Hematopoietic multipotent progenitor cell treated with erythropoietin and hydrocortisone succinate and interleukin-3 and kit ligand, for 6 days (in vitro differentiated cells): Measurements from ENCODE around the gene ANKLE1.
A peak's percentile ranks its signal among the peaks of the same experiment; 100 is the strongest.
"Not testable (repeated sequence)": the region's sequence is repeated elsewhere in the genome, so short reads cannot be mapped to it uniquely, and the experiment has no call there.

ENCODE experiments used
- DNase-seq: peaks from one replicate; pipeline ENCODE4 v3.0.0-alpha.2; 2015

Gene ANKLE1

GRCh38 chr19:17285415-17286135, 3.9 kb downstream of the ANKLE1 start:
- DNase-seq, result no peak

DNA sequence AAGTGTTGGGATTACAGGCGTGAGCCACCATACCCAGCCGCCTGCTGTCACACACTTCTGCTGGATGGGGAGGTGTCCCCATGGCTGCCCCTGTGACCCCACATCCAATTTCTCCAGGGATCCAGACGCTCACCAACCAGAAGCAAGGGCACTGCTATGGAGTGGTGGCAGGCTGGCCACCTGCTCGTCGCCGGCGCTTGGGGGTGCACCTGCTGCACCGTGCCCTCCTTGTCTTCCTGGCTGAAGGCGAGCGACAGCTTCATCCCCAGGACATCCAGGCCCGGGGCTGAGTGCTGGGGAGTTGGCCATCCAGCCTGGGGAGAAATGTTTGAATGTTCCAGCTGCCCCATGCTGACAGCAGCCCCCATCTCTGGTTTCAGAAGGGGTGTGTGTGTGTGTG, 4.6 kb downstream of the ANKLE1 start:
- no peak for DNase-seq

DNA sequence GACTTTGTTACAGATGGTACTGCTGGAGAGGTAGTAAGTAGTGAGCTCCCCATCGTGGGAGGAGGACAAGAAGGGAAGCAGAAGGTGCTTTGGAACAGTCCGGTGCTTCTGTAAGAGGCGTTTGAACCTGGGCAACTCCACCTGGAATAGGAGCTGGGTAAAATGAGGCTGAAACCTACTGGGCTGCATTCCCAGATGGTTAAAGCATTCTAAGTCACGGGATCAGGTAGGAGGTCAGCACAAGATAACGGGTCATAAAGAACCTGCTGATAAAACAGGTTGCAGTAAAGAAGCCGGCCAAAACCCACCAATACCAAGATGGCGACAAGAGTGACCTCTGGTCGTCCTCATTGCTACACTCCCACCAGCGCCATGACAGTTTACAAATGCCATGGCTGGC, 5.1 kb downstream of the ANKLE1 start:
- DNase-seq, result no peak

DNA sequence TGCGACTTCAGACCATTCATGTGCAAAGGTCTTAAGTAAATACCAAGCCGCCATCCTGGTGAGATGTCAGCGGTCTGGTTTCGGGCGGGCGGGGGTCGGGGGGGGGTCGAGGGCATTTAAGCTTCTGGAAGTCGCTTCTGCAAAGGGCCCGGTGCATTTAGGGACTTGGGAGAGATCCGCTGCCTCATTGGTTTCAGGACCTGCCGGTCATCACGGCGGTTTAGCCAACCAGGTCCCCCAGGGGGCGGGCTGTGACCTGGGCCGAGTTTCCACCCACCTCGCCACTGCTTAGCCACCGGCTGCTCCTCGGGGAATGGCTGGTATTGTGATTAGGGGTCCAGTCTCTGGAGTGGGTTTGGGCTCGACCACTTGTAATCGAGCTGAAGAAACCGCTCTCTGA, 7.8 kb downstream of the ANKLE1 start:
- peak; percentile 94 for DNase-seq

- peak; percentile 95 for DNase-seq
Observed at GRCh38 chr19:17292301-17293074, 10.8 kb downstream of the ANKLE1 start.

DNA sequence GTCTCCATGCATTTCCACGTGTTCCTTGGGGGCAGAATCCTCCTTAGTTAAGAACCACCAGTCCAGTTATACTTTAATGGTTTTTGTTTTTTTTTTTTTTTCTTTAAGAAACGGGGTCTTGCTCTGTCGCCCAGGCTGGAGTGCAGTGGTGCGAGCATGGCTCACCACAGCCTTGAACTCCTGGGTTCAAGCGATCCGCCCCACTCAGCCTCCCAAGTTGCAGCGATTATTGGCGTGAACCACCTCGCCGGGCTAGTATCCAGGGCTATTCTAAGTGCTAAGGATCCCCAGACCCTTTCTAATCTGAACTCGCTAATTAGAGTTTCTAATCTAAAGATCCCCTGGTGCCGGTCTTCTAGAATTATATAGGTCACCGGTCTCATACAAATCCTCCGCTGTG, 11.9 kb downstream of the ANKLE1 start:
- DNase-seq, result no peak

- DNase-seq, result peak; percentile 70
Observed at GRCh38 chr19:17294051-17294891, 12.6 kb downstream of the ANKLE1 start.

GRCh38 chr19:17295551-17295950, 13.8 kb downstream of the ANKLE1 start:
- DNase-seq, result not testable (repeated sequence)

- peak; percentile 50 for DNase-seq
Observed at GRCh38 chr19:17296273-17296672, 14.6 kb downstream of the ANKLE1 start.

DNA sequence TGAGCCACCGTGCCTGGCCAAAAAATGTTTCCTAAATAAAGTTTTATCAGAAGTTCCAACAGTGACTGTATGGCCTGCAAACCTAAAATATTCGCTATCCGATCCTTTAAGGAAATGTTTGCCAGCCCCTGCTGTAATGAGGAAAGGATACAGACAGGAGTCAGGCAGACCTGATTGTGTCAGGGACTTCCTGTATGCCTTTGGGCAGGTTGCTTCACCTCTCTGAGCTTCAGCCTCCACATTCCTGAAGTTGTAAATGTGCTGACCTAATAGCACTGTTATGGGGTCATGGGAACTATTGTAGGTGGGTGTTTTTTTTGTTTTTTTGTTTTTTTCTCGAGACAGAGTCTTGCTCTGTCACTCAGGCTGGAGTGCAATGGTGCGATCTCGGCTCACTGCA, 15.3 kb downstream of the ANKLE1 start:
- no peak for DNase-seq

DNA sequence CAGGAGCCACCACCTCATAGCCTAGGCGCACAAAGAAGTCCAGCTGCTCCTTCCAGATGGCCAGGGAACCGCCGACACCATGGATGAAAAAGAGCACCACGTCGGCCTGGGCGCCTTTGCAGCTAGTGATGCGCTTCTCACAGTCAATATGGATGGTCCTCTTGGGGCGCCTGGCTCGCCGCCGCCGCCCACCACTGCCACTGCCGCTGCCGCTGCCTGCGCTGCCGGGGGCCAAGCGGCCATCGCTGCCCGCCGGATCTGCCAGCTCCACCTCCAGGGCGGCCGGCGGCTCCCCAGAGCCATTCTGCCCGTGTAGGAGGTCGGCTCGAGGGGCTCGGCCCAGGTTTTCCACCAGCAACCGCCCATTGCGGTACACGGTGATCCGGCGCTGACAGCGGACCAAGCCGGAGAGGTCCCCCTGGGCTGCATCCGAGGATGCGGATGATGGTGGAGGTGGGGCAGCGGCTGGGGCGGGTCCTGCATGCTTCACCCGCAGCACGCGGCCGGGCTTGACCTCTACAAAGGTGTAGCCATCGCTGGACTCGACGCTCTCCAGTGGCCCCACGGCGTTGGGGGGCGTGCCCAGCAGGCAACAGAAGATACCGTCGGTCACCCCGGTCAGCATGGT, 19.4 kb downstream of the ANKLE1 start:
- DNase-seq, result no peak

DNA sequence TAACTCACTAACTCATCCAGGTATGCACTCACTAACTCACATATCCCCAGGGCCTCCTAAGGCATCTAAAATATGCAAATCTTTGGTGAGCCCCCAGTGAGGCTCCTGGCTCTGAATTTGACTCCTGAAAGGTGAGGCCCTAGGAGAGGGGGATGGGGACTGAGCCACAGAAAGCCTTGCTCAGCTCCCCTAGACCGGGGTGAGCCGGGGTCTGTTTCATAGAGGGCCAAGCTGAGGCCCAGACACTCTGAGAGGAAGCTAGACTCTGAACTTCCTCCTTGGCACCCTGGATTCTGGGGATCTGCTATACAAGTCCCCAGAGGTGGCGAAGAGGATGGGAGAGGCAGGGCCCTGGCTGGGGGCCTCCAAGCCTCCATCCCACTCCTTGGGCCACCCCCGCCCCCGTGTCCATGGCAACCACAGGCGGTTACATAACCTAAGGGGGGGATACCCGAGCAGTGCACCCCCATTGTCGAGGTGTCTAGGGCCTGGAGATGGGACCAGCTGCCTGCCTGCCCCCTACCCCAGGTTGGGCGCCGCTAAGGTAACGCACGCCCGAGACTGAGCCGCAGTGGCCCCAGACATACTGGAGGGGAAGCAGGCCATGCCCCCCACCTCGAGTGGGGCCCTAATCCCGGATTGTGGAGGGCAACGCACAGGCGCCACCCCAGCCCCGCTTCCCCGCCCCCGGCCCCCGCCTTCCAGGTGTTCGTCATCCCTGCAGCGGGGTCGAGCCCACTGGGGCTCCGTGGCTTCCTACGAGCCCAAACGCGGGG, 20.9 kb downstream of the ANKLE1 start:
- peak; percentile 45 for DNase-seq

DNA sequence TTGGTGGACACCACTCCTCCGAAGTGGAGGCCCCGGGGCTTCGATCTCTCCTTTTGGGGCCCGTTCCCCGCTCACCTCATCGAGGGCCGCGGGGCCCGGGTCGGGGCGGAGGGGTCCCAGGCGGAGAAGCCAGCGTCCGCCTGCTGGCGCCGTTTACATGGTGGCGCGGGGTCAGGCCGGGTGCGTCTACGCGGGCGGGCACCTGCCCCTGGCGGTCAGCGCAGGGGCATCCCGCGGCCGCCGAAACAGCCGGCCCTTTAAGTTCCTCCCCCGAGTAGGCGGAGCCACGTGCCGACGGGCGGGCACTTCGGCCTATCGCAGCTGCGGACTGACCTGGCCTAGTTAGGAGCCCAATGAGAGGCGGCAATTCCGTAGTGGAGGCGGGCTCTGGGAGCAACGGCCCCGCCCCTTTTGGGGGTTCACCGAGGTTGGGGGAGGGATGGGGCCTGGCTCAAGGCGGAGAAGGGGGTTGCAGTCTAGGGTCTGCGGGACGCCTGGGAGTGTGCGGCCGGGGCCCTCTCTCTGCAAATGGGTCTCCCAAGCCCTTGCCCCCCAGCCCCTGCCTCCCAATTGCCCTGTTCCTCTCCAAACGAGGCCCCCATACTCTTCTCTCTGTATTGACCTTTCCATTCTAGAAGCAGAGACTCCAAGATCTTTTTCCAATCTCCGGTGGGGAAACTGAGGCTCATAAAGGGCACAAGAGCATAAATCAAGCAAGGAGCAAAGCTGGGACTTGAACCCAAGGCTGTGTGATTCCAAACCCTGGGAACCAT, 21.7 kb downstream of the ANKLE1 start, which contains the start of gene ABHD8:
ABHD8 (minus strand) TSS at position 259 of the 773 bp plus-strand sequence. CDS start 1,809 bp downstream, outside the sequence.
- peak; percentile 98 for DNase-seq

- DNase-seq, result no peak
Observed at GRCh38 chr19:17303940-17304267, 22.2 kb downstream of the ANKLE1 start.

DNA sequence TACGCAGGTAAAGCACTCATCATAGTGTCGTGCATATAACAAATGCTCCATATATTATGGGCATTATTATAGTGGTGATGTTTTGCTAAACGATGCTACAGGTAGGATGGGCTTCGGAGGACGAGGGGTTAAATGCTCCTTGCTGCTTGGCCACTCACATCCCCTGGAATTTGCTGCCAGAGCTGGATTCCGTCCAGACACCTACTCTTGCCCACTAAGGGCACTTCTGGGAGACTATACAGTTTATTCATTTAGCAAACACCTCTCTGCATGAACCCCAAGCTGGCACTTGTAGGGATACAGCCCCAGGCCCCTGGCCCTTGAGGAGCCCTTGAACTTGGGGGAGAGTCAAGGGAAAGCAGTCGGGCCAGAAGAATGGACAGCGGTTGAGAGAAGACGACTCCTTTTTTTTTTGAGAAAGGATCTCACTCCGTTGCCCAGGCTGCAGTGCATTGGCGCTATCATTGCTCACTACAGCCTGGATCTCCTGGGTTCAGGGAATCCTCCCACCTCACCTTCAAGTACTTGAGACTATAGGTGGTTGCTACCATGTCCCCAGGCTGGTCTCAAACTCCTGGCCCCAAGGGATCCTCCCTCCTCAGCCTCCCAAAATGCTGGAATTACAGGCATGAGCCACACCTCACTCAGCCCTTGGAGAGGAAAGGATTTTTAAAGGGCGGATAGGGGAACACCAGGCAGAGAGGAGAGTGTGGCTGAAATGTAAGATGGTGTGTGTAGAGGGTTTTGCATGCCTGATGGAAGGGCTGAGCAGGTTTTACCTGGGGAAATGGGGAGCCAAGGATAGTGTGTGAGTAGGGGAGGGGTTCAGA, 22.9 kb downstream of the ANKLE1 start:
- no peak for DNase-seq

DNA sequence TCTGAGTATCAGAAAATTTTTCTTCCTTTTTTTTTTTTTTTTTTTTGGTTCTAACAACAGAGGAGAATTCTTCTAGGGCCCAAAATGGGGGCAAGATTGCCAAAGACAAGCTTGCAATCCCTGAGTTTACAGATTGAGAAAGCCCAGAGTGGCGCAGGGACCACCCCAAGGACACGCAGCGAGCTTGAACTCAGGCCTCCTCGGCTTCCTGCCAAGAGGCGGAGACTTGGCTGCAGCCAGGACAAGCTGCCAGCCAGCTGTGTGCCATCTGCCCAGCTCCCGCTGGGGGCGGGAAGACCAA, 23.5 kb downstream of the ANKLE1 start:
- DNase-seq, result no peak

GRCh38 chr19:17305517-17306284, 24.0 kb downstream of the ANKLE1 start, which contains the start of gene MRPL34:
Gene MRPL34, plus strand, starts transcription at chr19:17305872. Its CDS starts 21 bp downstream, at chr19:17305893.
- DNase-seq, result peak; percentile 99

- DNase-seq, result peak; percentile 46
Observed at GRCh38 chr19:17306285-17306714, 24.6 kb downstream of the ANKLE1 start.

DNA sequence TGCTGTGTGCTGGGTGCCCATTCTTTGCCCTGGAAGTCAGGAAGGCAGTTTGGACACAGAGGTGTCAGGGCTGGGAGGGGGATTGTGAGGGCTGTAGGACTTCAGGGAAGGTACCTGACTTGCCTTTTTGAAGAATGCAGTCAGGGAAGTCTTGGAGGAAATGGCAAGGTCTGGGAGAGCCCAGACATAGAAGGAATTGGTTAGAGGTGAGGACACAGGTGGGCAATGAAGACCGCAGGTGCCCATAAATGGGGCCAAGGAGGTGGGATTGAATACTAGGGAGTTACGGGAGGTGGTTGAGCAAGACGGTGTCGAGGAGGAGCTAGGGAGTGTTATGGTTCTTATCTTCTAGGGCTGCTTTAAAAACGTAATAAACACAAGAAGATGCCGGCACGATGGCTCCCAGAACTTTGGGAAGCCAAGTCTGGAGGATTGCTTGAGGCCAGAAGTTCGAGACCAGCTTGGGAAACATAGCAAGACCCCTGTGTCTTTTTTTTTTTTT, 26.2 kb downstream of the ANKLE1 start:
- DNase-seq, result no peak
